H9 (cell line): ENCODE measurements around the gene SDK2. TPM values are rescaled to one million over a fixed set of nuclear protein-coding genes. Genes with fewer than 3 reads are reported as not detected.

Experiments
- DNase-seq: peaks from one replicate; pipeline ENCODE4 v3.0.0-alpha.2; 2017
- H2AFZ ChIP-seq: one replicate; pipeline ENCODE4 v1.6.1; 2013; ENCODE audit warnings: mild to moderate bottlenecking, low read length, control low read depth, moderate library complexity
- H2AK5ac ChIP-seq: 2 replicates; pipeline ENCODE4 v1.6.1; 2013; ENCODE audit warnings: low read length, control low read depth, mixed read lengths; ENCODE audit not compliant: insufficient read length
- H2BK120ac ChIP-seq: one replicate; pipeline ENCODE4 v1.6.1; 2013; ENCODE audit warnings: low read depth, mild to moderate bottlenecking, low read length, control low read depth, inconsistent platforms; ENCODE audit not compliant: poor library complexity, severe bottlenecking
- H2BK12ac ChIP-seq: 2 replicates; pipeline ENCODE4 v1.6.1; 2013; ENCODE audit warnings: low read length, control low read depth, mixed read lengths, low read depth; ENCODE audit not compliant: insufficient read length
- H2BK15ac ChIP-seq: 2 replicates; pipeline ENCODE4 v1.6.1; 2013; ENCODE audit warnings: low read depth, low read length, control low read depth
- H2BK20ac ChIP-seq: one replicate; pipeline ENCODE4 v1.6.1; 2013; ENCODE audit warnings: low read depth, mild to moderate bottlenecking, low read length, control low read depth, inconsistent platforms; ENCODE audit not compliant: poor library complexity, severe bottlenecking
- H2BK5ac ChIP-seq: 2 replicates; pipeline ENCODE4 v1.6.1; 2013; ENCODE audit warnings: low read length, control low read depth, mixed read lengths; ENCODE audit not compliant: insufficient read length
- H3K14ac ChIP-seq: 2 replicates; pipeline ENCODE4 v1.6.1; 2013; ENCODE audit warnings: low read length, control low read depth; ENCODE audit not compliant: insufficient read depth
- H3K18ac ChIP-seq: 2 replicates; pipeline ENCODE4 v1.6.1; 2013; ENCODE audit warnings: low read depth, mild to moderate bottlenecking, mixed read lengths, low read length, control low read depth; ENCODE audit not compliant: insufficient read length
- H3K23ac ChIP-seq: 2 replicates; pipeline ENCODE4 v1.6.1; 2013; ENCODE audit warnings: low read length, control low read depth, mixed read lengths, low read depth; ENCODE audit not compliant: insufficient read length
- H3K23me2 ChIP-seq: 2 replicates; pipeline ENCODE4 v1.6.1; 2013; ENCODE audit warnings: low read depth, mild to moderate bottlenecking, mixed read lengths, low read length, control low read depth; ENCODE audit not compliant: insufficient read length, poor library complexity, severe bottlenecking
- H3K27ac ChIP-seq: 2 replicates; pipeline ENCODE4 v1.5.1; 2013; ENCODE audit warnings: low read length, control low read depth, mixed read lengths, low read depth; ENCODE audit not compliant: insufficient read length
- H3K27me3 ChIP-seq: 2 replicates; pipeline ENCODE4 v1.6.1; 2013; ENCODE audit warnings: low read length, control low read depth, inconsistent platforms; ENCODE audit not compliant: insufficient read depth
- H3K4ac ChIP-seq: 2 replicates; pipeline ENCODE4 v1.6.1; 2013; ENCODE audit warnings: low read depth, mild to moderate bottlenecking, control low read depth, inconsistent platforms, low read length, moderate library complexity
- H3K4me1 ChIP-seq: 2 replicates; pipeline ENCODE4 v1.6.1; 2013; ENCODE audit warnings: low read length, control low read depth, inconsistent platforms; ENCODE audit not compliant: insufficient read depth
- H3K4me2 ChIP-seq: 2 replicates; pipeline ENCODE4 v1.6.1; 2013; ENCODE audit warnings: low read length, control low read depth, mixed read lengths; ENCODE audit not compliant: insufficient read length, insufficient read depth
- H3K56ac ChIP-seq: 2 replicates; pipeline ENCODE4 v1.6.1; 2013; ENCODE audit warnings: low read depth, mild to moderate bottlenecking, mixed read lengths, low read length, control low read depth; ENCODE audit not compliant: insufficient read length
- H3K79me1 ChIP-seq: 2 replicates; pipeline ENCODE4 v1.6.1; 2013; ENCODE audit warnings: low read depth, mild to moderate bottlenecking, moderate library complexity, low read length, control low read depth, inconsistent platforms; ENCODE audit not compliant: insufficient read depth, poor library complexity, severe bottlenecking
- H3K79me2 ChIP-seq: 2 replicates; pipeline ENCODE4 v1.6.1; 2013; ENCODE audit warnings: low read length, control low read depth, inconsistent platforms; ENCODE audit not compliant: insufficient read depth
- H3K9ac ChIP-seq: 2 replicates; pipeline ENCODE4 v1.6.1; 2013; ENCODE audit warnings: low read length, control low read depth, mixed read lengths; ENCODE audit not compliant: insufficient read length; ENCODE audit errors: extremely low read depth
- H3K9me3 ChIP-seq: one replicate; pipeline ENCODE4 v1.6.1; 2013; ENCODE audit warnings: low read depth, low read length, inconsistent platforms; ENCODE audit not compliant: control insufficient read depth
- H3T11ph ChIP-seq: one replicate; pipeline ENCODE4 v1.6.1; 2013; ENCODE audit warnings: mild to moderate bottlenecking, low read length, control low read depth, inconsistent platforms
- H4K20me1 ChIP-seq: one replicate; pipeline ENCODE4 v1.6.1; 2013; ENCODE audit not compliant: control insufficient read depth, insufficient read length, insufficient read depth
- H4K5ac ChIP-seq: 2 replicates; pipeline ENCODE4 v1.6.1; 2013; ENCODE audit warnings: low read depth, mild to moderate bottlenecking, mixed read lengths, low read length, control low read depth; ENCODE audit not compliant: insufficient read length
- H4K8ac ChIP-seq: replicated peaks from 2 replicates; pipeline ENCODE4 v1.6.1; 2013; ENCODE audit warnings: low read length, control low read depth, mixed read lengths, low read depth; ENCODE audit not compliant: insufficient read length
- H4K91ac ChIP-seq: 2 replicates; pipeline ENCODE4 v1.6.1; 2013; ENCODE audit warnings: low read depth, mild to moderate bottlenecking, moderate library complexity, mixed read lengths, low read length, control low read depth; ENCODE audit not compliant: insufficient read length
- H3K27ac Mint-ChIP-seq, 3 experiments: 2 replicates in 2 of 3; 3 replicates in 1 of 3; pipeline ENCODE4 v1.8.0; 2020 to 2021; ENCODE audit warnings: mixed read lengths in 3 of 3, mild to moderate bottlenecking in 1 of 3, moderate library complexity in 1 of 3
- H3K27me3 Mint-ChIP-seq: 2 replicates; pipeline ENCODE4 v1.8.0; 2021; ENCODE audit warnings: low read depth, mild to moderate bottlenecking, moderate library complexity, mixed read lengths
- H3K36me3 Mint-ChIP-seq, 3 experiments: 2 replicates in 2 of 3; 3 replicates in 1 of 3; pipeline ENCODE4 v1.8.0; 2020 to 2021; ENCODE audit warnings: low read depth in 3 of 3, mixed read lengths in 3 of 3; ENCODE audit not compliant: insufficient read depth in 1 of 3
- H3K4me1 Mint-ChIP-seq, 2 experiments: 2 replicates each; pipeline ENCODE4 v1.8.0; 2020; ENCODE audit warnings: mixed read lengths in 2 of 2
- H3K4me3 Mint-ChIP-seq, 2 experiments: 2 replicates in 1 of 2; 3 replicates in 1 of 2; pipeline ENCODE4 v1.8.0; 2020 to 2021; ENCODE audit warnings: mild to moderate bottlenecking in 2 of 2, mixed read lengths in 2 of 2, moderate library complexity in 1 of 2
- H3K9me3 Mint-ChIP-seq, 2 experiments: 2 replicates in 1 of 2; 3 replicates in 1 of 2; pipeline ENCODE4 v1.8.0; 2020; ENCODE audit warnings: mild to moderate bottlenecking in 2 of 2, mixed read lengths in 2 of 2, moderate library complexity in 1 of 2
- WGBS: extraction: QIAGEN DNeasy Blood & Tissue Kit; methylation state at CpG from one replicate; pipeline ENCODE4 v1.1.7; 2013; ENCODE audit warnings: missing lambda C conversion rate, low lambda C conversion rate, mixed read lengths; ENCODE audit not compliant: insufficient read length; ENCODE audit errors: extremely low coverage; 5-methylcytosine and 5-hydroxymethylcytosine counted together
- total RNA-seq: library from RNA; stranded (reverse); gene quantifications from 2 replicates; pipeline ENCODE4 v1.2.1, GENCODE V29; 2021
- TF ChIP-seq, protein P1 (sequence below): fragments of 200-600 bp; sonication (generic); conservative IDR thresholded peaks from 3 replicates; pipeline ENCODE4 v1.8.0; 2021; ENCODE audit warnings: antibody characterized with exemption, mild to moderate bottlenecking

SDK2 gene
- total RNA-seq, 1 experiment from 2014 or later = 9.1 TPM

DNA sequence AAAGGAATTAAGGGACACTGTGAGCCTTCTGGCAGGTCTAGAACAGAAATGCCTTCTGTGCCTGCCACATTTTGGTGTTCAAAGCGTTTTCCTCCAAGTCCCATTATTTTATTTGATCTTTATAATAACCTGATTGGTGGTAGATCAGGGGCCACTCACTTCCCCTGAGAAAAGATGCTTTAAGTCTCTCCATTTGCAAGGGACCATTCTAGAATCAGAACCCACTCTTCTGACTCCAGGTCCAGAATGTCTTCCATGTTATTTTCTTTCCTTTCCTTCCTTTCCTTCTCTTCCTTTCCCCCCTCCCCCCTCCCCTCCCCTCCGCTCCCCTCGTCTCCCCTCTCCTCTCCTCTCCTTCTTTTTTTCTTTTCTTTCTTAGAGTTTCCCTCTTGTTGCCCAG lies 313.2 kb downstream of the SDK2 start:
- H3K4me1 ChIP-seq = no peaks in the 10 kb centered on the region
- H3K18ac ChIP-seq = no peak overlapping the region
- no peak overlapping the region for H3K4me3 Mint-ChIP-seq
- no peaks in the 10 kb centered on the region for H3K36me3 Mint-ChIP-seq
- no peak overlapping the region for H4K91ac ChIP-seq
- no peak overlapping the region for H3K27ac Mint-ChIP-seq
- no peak overlapping the region for H3K27ac ChIP-seq
- H3K4me2 ChIP-seq = no peak overlapping the region
- DNase-seq = no peak
- H3K4me1 Mint-ChIP-seq = peaks cover 9 to 15% of the 10 kb centered on the region in 2 experiments
- no peak overlapping the region for H2BK15ac ChIP-seq
- no peak overlapping the region for H4K5ac ChIP-seq
- WGBS = no CpG with 5 or more reads among the region's 3 CpGs
- no peaks in the 10 kb centered on the region for H4K20me1 ChIP-seq
- no peaks in the 10 kb centered on the region for H3K9me3 Mint-ChIP-seq
- no peak overlapping the region for H2BK5ac ChIP-seq
- H2BK12ac ChIP-seq = no peak overlapping the region
- no peak overlapping the region for H4K8ac ChIP-seq
- H3K79me2 ChIP-seq = no peaks in the 10 kb centered on the region
- no peak overlapping the region for H3K23ac ChIP-seq
- no peaks in the 10 kb centered on the region for H3K23me2 ChIP-seq
- no peaks in the 10 kb centered on the region for H3K79me1 ChIP-seq
- H3K9me3 ChIP-seq = no peaks in the 10 kb centered on the region
- H2AFZ ChIP-seq = no peak overlapping the region
- no peaks in the 10 kb centered on the region for H3K27me3 ChIP-seq
- H3K4ac ChIP-seq = no peak overlapping the region
- no peak overlapping the region for H2BK20ac ChIP-seq
- no peak overlapping the region for H2AK5ac ChIP-seq
- H3K56ac ChIP-seq = no peak overlapping the region
- peaks cover 6% of the 10 kb centered on the region for H3K27me3 Mint-ChIP-seq
- no peak overlapping the region for H3K9ac ChIP-seq
- no peak overlapping the region for H3K14ac ChIP-seq
- no peak overlapping the region for H3T11ph ChIP-seq
- no peak overlapping the region for H2BK120ac ChIP-seq
- TF ChIP-seq, protein P1, sequence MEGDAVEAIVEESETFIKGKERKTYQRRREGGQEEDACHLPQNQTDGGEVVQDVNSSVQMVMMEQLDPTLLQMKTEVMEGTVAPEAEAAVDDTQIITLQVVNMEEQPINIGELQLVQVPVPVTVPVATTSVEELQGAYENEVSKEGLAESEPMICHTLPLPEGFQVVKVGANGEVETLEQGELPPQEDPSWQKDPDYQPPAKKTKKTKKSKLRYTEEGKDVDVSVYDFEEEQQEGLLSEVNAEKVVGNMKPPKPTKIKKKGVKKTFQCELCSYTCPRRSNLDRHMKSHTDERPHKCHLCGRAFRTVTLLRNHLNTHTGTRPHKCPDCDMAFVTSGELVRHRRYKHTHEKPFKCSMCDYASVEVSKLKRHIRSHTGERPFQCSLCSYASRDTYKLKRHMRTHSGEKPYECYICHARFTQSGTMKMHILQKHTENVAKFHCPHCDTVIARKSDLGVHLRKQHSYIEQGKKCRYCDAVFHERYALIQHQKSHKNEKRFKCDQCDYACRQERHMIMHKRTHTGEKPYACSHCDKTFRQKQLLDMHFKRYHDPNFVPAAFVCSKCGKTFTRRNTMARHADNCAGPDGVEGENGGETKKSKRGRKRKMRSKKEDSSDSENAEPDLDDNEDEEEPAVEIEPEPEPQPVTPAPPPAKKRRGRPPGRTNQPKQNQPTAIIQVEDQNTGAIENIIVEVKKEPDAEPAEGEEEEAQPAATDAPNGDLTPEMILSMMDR = no peak
